Measurements from ENCODE around the gene ZXDC.

The ZXDC gene

GRCh38 chr3:126460381-126460780, 15.3 kb downstream of the ZXDC start:
- POLR2A ChIA-PET = no interaction called here
- no peak overlapping the region for H3K4me3 ChIP-seq (ENCODE audit: low read depth, low read length)
- DNase-seq (ENCODE audit: low read depth, low spot score) = no peak
- CTCF ChIA-PET = interaction anchor here (1.0 to 1.4 kb wide), 2 partner anchors 62 to 326 kb away, joined by 3 read pairs; no protein-coding TSS in a partner anchor
- TF ChIP-seq, protein P1, sequence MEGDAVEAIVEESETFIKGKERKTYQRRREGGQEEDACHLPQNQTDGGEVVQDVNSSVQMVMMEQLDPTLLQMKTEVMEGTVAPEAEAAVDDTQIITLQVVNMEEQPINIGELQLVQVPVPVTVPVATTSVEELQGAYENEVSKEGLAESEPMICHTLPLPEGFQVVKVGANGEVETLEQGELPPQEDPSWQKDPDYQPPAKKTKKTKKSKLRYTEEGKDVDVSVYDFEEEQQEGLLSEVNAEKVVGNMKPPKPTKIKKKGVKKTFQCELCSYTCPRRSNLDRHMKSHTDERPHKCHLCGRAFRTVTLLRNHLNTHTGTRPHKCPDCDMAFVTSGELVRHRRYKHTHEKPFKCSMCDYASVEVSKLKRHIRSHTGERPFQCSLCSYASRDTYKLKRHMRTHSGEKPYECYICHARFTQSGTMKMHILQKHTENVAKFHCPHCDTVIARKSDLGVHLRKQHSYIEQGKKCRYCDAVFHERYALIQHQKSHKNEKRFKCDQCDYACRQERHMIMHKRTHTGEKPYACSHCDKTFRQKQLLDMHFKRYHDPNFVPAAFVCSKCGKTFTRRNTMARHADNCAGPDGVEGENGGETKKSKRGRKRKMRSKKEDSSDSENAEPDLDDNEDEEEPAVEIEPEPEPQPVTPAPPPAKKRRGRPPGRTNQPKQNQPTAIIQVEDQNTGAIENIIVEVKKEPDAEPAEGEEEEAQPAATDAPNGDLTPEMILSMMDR (IDR thresholded peaks at IDR 0.05; ENCODE audit: insufficient read depth, low read length, missing control alignments) = no peak

- H3K4me3 ChIP-seq (ENCODE audit: low read depth, low read length) = no peak overlapping the region
- POLR2A ChIA-PET = no interaction called here
- TF ChIP-seq, protein P1 (IDR thresholded peaks at IDR 0.05; ENCODE audit: insufficient read depth, low read length, missing control alignments) = no peak
Observed at GRCh38 chr3:126459763-126460127, 15.9 kb downstream of the ZXDC start.

GRCh38 chr3:126459111-126459762, 16.5 kb downstream of the ZXDC start:
- ChIA-PET CTCF (no interaction called here), POLR2A (no interaction called here)
- no peak for DNase-seq (ENCODE audit: low read depth, low spot score)
- H3K4me3 ChIP-seq (ENCODE audit: low read depth, low read length) = no peak overlapping the region
- TF ChIP-seq, protein P1 (IDR thresholded peaks at IDR 0.05; ENCODE audit: insufficient read depth, low read length, missing control alignments) = no peak

More at GRCh38 chr3:126459763-126460127, 15.9 kb downstream of the ZXDC start:
- CTCF ChIA-PET = interaction anchor here (1.4 kb wide), 1 partner anchor 62 kb away, joined by 3 read pairs; no protein-coding TSS in a partner anchor
- no peak for DNase-seq (ENCODE audit: low read depth, low spot score)

GRCh38 chr3:126456766-126457388, 18.8 kb downstream of the ZXDC start:
- ChIA-PET CTCF (interaction anchor here (1.3 to 2.7 kb wide), 3 partner anchors 10 to 322 kb away, joined by 3 to 11 read pairs (median 4); no protein-coding TSS in a partner anchor), POLR2A (no interaction called here)
- TF ChIP-seq, protein P1 (IDR thresholded peaks at IDR 0.05; ENCODE audit: insufficient read depth, low read length, missing control alignments) = no peak
- DNase-seq (ENCODE audit: low read depth, low spot score) = no peak
- H3K4me3 ChIP-seq (ENCODE audit: low read depth, low read length) = no peak overlapping the region

DNA sequence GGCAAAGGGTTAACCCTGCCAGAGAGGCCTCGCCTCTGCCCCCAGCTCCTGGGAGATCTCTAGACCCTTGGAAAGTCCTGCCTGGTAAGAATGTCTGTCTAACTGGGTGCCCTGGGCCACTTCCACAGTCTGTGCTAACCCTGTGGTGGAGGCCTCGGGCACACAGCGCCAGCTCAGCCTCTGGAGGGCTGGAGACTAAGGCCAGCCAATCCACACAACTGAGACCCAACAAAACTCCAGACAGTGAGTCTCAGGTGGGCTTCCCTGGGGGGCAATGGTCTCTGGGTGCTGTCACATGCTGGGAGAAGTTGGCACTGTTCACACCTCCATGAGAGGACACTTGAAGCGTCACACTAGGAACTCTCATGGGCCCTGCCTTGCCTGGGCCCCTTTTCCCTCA, 19.5 kb downstream of the ZXDC start:
- TF ChIP-seq, protein P1 (IDR thresholded peaks at IDR 0.05; ENCODE audit: insufficient read depth, low read length, missing control alignments) = no peak
- no peak overlapping the region for H3K4me3 ChIP-seq (ENCODE audit: low read depth, low read length)
- CTCF ChIA-PET = interaction anchor here (1.3 to 2.7 kb wide), 3 partner anchors 11 to 322 kb away, joined by 3 to 11 read pairs (median 4); no protein-coding TSS in a partner anchor
- no peak for DNase-seq (ENCODE audit: low read depth, low spot score)
- POLR2A ChIA-PET = no interaction called here

DNA sequence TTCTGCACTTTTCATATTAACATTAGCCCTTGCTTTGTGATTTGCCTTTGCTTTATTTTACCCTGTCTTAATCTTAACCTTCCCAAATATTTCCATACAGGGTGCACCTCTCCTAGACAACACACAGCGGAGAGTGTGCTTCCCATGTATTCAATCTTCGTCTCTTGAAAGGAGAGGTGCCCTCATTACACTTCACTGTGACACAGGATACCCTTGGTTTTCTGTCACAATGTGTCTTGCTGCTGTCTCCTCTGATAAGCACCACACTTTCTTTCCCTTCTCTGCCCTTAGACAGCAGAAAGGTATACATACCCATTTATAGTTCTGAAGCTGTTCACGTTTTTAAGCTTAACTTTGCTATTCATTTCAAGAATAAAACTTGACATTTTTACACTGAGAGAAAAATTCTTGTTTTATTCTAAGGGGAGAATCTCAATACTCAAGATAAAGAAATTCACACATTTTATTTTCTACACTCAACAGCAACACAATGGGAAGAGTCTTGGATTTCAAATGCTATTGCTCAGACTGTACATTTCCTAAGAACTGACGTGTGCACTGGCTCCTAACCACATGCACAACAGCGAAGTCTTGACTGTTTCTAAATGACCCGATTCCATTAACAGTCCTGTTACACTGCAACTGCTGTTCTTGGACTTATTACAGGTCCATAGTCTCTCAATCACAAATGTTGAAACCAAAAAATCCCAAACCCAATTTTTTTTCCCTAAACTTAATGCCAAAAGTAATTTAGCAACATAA, 21.1 kb downstream of the ZXDC start:
- TF ChIP-seq, protein P1 (IDR thresholded peaks at IDR 0.05; ENCODE audit: insufficient read depth, low read length, missing control alignments) = no peak

More for the DNA sequence above, 21.1 kb downstream of the ZXDC start:
- DNase-seq (ENCODE audit: low read depth, low spot score) = no peak
- ChIA-PET POLR2A (no interaction called here), CTCF (no interaction called here)
- no peak overlapping the region for H3K4me3 ChIP-seq (ENCODE audit: low read depth, low read length)

All from AG04449 (cell line).